Effector CD4-positive, alpha-beta T cell (primary cell): Measurements from ENCODE around the gene KY.
"Not testable (repeated sequence)": the region's sequence is repeated elsewhere in the genome, so short reads cannot be mapped to it uniquely, and the experiment has no call there.

Experiments used
- DNase-seq: peaks from one replicate; pipeline ENCODE4 v3.0.0-alpha.2; 2020

KY gene

DNA sequence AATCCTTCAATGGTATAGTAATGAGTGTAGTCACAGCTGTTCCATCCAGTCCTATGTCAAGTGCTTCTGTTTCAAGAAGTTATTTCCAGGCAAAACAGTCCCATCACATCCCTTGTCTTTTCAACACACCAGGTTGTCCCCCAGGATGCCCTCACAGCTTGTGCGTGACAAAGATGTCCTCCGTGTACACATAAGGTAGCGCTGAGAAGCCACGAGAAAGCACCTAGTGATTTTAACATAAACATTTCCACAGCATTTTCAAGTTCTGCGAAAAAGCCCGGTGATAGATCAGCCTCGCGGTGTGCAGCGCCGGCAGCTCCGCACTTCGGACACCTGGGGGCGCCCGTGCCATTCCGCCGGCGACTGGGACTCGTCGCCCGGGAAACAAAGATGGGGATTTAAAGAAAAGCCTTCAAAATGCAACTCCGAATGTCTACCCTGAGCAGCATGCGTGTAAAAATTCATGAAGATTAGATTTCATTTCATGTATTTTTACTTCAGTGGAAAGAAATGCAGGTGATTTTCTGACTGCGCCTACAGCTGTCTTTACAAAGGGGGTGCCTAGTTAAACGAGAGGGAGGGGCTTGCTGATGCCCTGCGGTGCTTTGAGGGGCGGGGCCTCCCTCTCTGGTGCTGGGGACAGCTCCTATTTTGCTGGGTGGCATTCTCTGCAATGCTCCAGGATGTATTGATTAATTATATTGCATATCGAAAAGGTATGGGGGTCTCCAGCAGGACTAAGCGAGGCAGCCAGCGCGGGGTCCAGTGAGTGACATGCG, 49.9 kb downstream of the KY start:
- no peak for DNase-seq

DNA sequence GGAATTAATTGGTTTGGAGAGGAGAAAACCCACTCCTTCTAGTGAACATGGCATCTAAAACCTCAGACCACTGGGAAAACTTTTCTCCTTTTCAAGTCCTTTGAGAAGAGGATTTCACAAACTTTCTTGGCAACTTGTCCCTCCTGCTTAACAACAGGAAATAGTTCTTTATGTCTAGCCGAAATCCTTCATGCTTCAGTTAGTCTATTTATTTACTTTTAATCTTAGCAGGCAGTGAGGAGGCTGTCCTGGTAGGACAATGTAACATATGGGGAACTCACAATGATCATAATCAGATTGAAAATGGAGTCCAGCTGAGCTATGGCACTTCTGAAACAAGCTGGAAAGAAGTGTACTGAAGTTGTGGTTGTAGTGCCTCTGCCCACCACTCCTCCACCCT, 50.6 kb downstream of the KY start:
- DNase-seq, result no peak

DNA sequence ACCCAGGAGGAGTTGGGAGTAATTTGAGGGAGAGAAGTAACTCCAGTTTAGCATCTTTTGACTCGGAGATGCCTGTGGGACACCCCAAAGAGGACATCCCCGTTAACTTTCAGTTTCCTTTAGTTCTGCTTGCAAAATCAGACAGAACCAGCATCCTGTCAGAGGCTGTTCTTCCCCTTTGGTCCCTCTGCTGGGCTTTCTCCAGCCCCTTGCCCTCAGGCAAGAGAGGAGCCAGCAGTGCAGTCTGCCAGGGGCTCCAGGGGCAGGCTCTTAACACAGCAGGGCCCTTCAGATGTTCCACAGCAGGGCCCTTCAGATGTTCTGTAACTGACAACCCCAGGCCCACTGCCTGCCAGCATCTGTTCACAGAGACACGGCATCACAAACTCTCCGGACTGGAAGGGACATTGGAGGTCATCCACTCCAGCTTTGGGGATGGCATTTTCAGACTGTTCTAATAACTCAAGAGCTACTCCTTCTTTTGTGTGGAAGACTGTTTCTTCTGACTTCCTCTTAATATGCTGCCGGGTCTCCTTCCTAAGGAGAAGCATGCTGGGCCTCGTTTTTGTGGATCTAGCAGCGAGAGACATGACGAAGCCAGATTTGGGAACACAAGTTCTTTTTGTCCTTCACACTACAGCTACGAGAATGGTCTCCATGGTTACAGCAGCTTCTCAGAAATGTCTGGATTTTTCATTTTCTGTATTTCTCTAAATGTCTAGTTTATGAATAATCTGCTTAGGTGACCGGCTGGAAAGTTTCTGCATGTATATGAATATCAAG, 51.9 kb downstream of the KY start:
- DNase-seq, result no peak

DNA sequence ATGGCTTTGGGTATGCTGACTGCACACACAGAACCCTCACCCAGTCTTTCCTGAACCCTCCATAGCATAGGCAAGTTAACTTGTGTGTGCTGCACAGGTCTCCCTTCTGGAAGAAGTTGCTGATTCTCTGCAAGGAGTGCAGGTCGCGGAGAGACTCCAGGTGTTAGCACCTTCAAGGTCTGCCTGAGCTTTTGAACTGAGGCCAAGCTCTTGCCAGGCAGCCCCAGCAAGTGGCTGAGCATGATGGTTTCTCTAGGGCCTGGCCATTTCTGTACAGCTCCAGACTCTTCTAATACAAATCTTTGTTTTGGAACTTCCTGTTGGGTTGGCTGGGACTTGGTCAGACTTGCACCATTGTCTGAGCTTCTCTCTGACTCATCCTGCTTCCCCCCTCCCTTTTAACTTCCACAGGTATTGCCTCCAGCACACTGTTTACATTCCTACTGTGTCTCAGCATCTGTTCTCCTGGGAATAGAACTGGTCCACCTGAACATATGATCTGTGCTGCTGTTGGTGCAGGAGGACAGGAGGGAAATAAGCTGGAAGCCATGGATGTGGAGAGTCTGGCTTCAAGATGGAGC, 53.3 kb downstream of the KY start:
- DNase-seq, result no peak

DNA sequence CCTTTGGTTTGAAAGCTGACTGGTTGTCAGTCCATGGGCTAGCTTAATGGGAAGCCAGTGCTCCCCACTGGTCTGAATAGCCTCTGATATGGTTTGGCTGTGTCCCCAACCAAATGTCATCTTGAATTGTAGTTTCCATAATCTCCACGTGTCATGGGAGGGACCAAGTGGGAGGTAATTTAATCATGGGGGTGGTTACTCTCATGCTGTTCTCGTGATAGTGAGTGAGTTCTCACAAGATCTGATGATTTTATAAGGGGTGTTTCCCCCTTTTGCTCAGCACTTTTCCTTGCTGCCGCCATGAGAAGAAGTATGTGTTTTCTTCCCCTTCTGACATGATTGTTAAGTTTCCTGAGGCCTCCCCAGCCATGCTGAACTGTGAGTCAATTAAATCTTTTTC, 55.8 kb downstream of the KY start:
- DNase-seq, result not testable (repeated sequence)

DNA sequence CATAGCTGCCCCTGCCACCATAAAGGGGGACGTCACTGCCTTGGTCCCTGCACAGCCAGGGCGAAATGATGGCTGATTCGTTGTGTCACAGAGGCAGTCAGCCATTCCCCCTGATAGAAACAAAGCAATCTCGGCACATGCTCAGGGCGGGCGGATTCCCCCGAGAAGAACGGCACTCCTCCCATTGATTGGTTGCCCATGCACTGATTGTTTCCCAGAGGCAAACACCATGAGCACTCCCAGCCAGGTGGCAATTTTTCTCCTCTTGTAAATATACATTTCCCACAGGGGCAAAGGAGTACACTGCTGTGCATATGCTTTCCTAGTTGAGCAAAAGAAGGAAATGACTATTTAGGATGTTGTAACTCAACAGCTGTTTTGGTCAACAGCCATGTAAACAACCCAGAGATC, 56.5 kb downstream of the KY start:
- no peak for DNase-seq

DNA sequence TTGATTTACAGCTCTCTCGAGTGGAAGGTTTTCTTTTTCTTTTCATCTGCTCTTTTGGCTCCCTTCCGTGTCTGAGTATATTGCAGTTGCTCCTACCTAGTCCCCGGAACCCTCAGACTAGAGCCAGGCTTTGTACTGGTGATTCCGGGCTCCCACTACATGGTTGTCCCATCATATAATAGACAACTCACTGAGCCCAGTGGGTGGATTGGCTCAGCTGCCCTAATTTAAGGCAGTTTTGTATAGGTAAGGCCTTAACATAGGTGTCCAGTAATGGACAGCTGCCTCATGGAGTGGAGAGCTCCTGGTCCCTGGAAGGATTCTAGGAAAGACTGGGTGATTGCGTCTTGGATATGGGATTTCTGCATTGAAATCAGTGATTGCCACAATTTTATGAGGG, 58.0 kb downstream of the KY start:
- no peak for DNase-seq

DNA sequence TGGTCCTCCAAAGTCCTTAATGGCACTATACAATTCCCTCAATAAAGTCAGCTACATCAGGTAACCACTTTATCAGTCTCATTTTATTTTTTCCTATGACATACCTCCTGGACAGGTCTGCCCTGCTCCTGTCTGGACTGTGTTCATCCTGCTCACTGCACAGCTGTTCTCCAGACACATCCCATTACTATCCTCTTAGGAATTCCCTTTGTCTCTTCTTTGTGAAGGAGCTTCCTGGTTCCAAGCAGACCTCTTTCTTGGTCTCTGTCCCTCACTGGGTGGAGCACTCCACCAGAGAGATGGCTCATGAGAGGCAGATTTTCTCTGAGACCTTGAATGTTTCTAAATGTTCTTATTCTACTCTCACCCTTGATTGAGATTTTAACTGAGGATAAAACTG, 60.1 kb downstream of the KY start:
- no peak for DNase-seq

DNA sequence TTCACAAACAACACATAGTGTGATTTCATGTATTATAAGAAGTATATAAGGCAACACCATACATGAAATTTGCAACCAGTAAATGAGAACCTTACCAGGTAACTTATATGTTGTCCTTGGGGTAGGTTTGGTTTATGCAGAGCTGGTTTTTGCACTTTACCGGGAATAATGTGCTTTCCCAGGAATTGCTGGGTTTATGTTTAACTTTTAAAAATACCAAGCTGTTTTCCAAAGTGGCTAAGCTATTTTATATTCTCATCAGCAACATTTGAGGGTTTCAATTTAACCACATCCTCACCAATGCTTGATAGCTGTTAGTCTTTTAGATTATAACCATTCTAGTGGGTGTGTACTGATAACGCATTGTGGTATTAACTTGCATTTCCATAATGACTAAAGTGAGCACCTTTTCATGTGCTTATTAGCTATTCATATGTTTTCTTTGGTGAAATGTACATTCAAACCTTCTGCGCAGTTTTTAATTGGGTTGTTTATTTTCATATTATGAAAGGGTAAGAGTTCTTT, 71.6 kb downstream of the KY start:
- no peak for DNase-seq

DNA sequence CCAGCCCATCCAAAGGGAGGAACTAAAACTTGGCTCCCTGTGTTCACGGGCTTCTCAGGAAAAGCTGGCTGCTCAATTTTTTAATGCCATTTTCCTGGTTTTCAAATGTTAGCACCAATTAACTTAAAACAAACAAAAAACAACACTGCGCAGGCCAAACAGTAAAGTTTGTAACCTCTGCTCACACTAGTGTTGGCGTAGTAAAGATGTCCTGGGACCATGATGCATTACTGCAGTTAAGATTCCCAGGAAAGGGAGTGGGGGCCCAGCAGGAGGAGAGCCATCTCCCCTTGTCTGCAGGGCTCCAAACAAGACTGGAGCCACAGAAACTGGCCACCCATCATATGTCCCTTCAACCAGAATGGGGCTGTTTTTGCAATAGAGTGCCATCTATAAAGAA, 74.0 kb downstream of the KY start:
- DNase-seq, result no peak

DNA sequence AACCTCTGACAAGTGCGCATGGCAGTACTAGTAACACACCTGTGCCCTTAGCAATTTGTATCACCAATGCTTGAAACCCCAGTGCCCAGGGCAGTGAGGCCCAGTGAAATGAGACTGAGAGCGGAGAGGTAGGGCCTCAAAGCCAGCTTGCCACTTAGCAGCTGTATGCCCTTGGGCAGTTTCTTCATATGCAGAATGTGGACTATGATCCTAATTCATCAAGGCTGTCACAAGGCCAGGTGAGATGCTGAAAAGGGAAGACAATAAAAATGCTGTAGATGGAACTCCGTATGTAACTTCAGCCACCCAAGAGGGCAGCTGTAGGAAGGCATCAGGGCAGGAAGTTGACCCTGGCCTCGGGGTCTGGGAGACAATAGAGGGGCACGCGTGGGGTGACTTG, 74.4 kb downstream of the KY start:
- DNase-seq, result no peak

DNA sequence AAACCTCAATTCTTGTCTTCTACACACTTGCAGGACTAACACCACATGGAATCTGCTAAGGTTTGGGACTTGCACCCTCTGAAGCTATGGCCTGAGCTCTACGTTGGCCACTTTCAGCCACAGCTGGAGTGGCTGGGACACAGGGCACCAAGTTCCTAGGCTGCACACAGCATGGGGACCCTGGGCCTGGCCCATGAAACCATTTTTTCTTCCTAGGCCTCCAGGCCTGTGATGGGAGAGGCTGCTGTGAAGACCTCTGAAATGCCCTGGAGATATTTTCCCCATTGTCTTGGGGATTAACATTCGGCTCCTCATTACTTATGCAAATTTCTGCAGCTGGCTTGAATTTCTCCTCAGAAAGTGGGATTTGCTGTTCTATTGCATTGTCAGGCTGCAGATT, 80.9 kb downstream of the KY start:
- not testable (repeated sequence) for DNase-seq

DNA sequence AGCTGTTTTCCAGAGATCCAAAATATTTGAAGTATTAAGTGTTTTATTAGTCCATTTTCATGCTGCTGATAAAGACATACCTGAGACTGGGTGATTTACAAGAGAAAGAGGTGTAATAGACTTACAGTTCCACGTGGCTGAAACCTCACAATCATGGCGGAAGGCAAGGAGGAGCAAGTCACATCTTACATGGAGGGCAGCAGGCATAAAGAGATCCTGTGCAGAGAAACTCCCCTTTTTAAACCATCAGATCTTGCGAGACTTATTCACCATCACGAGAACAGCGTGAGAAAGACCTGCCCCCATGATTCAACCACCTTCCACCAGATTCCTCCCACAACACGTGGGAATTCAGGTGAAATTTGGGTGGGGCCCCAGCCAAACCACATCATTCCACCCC, 82.0 kb downstream of the KY start:
- DNase-seq, result no peak

DNA sequence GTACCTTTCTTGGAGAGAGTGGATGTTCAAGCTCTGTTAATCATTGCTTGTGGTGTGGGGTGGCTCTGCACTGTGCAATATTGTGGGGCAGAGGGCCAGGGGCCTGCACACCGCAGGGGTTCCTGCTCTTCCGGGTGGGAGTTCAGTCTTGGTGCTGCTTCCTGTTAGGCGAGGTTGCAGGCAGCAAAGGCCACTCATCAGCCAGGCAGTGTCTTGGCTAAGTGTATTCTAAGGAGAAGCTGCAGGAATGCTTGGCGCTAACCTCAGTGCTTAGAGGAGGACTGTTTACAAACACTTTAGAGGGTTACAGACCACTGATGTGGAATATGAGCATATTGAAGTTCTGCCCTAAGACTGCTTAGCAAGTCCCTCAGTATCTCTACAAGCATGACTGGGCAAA, 83.2 kb downstream of the KY start:
- DNase-seq, result no peak

DNA sequence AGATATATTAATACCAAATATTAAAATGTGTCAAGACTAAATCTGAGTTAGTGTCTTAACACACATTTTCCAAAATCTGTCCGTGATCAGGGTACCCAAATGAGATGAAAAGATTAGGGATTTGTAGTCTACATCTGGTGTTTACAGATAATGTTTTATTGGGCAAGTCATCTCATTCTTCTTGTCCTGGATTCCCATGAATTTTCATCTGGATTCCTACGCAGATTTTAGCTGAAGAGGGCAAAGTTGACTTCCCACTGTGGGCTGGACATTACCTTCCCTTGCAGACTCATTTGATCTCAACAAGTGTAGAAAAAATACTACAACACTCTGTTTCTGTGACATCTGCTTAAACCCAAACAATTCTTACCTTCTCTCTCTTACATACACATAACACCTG, 85.8 kb downstream of the KY start:
- DNase-seq, result no peak

DNA sequence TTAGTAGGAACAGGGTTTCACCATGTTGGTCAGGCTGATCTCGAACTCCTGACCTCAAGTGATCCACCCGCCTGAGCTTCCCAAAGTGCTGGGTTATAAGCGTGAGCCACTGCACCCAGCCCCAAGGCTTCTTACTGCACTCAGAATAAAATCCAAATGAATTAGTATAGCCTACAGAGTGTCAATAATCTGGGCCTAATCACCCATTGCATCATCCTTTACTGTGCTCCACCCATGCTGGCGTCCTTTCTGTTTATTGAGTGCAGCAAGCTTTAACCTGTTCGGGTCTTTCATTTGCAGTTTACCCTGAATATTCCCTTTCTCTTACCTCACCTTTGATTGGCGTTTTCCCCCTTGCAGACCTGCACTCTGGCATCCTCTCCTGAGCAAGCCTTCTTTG, 87.2 kb downstream of the KY start:
- no peak for DNase-seq

DNA sequence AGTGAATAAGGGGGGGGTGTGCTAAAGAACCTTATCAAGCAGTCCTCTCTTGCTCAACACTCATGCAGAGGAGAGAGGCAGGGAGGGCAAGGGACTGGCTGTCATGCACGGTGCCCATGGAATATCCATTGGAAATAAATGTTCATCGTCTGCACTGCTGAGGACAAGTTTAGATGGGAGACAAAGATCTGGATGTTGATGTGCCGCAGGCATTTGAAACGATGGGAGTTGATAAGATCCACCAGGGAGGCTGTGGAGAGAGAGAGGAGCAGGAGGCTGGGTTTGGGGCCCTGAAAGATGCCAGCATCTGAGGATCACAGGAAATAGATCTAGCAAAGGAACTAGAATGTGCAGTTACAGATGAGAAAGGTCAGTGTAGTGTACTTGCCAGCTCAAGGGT, 88.8 kb downstream of the KY start:
- DNase-seq, result no peak

DNA sequence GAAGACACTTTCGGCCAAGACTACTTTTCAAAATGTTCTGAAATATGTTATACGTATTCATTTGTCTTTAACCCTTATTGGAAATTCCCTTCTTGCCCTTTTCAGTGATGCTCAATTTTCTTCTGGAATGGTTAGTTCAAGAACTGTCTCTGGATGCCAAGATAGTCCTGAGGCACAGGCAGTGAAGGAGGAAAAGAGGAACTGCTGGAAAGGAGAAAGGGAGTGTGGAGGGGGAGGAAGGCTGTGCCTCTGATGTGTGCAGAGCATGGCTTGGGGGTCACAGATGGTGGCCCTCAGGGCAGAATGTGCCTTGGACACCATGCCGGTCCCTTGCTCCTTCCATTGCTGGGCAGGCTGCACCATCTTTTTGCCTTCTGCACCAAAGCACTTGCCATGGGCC, 91.2 kb downstream of the KY start:
- DNase-seq, result no peak
